H1 (cell line): ENCODE data around the gene COMT. TPM values are rescaled to one million over a fixed set of nuclear protein-coding genes. Genes with fewer than 3 reads are reported as not detected.

Experiments
- RNF2 ChIP-seq: fragments of 200-900, 300-1000 bp; sonication (generic); IDR thresholded peaks from 2 replicates; pipeline ENCODE4 v1.7.1; 2016; ENCODE audit warnings: borderline replicate concordance, low read depth, mild to moderate bottlenecking, antibody characterized with exemption, low read length; ENCODE audit not compliant: poor library complexity, severe bottlenecking; ENCODE audit errors: missing control alignments
- ZNF274 ChIP-seq: IDR thresholded peaks from 2 replicates; pipeline ENCODE4 v1.7.0; 2012; ENCODE audit warnings: low read length, borderline replicate concordance; ENCODE audit errors: extremely low read depth
- polyA plus RNA-seq, 7 experiments: library from polyadenylated mRNA; depleted of rRNA in 3 of 7; stranded (reverse) in 5 of 7; unstranded in 2 of 7; fragments of >200 nt in 5 of 7; fragments of 200-250 nt in 2 of 7; gene quantifications; 1 replicate in 5 of 7; 2 replicates in 1 of 7; 4 replicates in 1 of 7; pipeline versions ENCODE4 v1.2.1 to v1.2.3, GENCODE V29; 2011 to 2013; ENCODE audit warnings: missing spikeins in 2 of 7, mixed read lengths in 2 of 7
- total RNA-seq: library from RNA; stranded (reverse); fragmentation: NEBNext Ultra II Directional; extraction: Animal tissue kit (Norgen Biotek cat#: 25700); gene quantifications from 2 replicates; pipeline ENCODE4 v1.2.1, GENCODE V29; 2021

Gene COMT
- total and polyA plus RNA-seq, 2 of the 8 experiments (the other 6 are each of a cell fraction or from before 2014, with no cell fraction given): 15.2 to 33.7 TPM

- TF ChIP-seq RNF2 (no peak), ZNF274 (no peak)
These were observed 23.1 kb upstream of the COMT start (continued) for GRCh38 chr22:19918332-19919106.
